IPS-18a (cell line): Measurements from ENCODE around the gene OSBPL2.

ENCODE experiments used
- H3K27ac ChIP-seq: one replicate; pipeline ENCODE4 v1.5.1; 2013; ENCODE audit warnings: low read length
- H3K27me3 ChIP-seq: one replicate; pipeline ENCODE4 v1.6.1; 2013; ENCODE audit warnings: mild to moderate bottlenecking, low read length; ENCODE audit not compliant: control insufficient read depth, insufficient read depth
- H3K36me3 ChIP-seq: one replicate; pipeline ENCODE4 v1.6.1; 2013; ENCODE audit warnings: low read depth, low read length; ENCODE audit not compliant: control insufficient read depth
- H3K4me1 ChIP-seq: one replicate; pipeline ENCODE4 v1.6.1; 2013; ENCODE audit warnings: low read depth, low read length; ENCODE audit not compliant: control insufficient read depth
- H3K4me3 ChIP-seq: one replicate; pipeline ENCODE4 v1.5.1; 2013; ENCODE audit warnings: low read length
- H3K9ac ChIP-seq: one replicate; pipeline ENCODE4 v1.6.1; 2013; ENCODE audit warnings: mild to moderate bottlenecking, low read length, moderate library complexity
- H3K9me3 ChIP-seq: one replicate; pipeline ENCODE4 v1.6.1; 2013; ENCODE audit warnings: low read depth, low read length; ENCODE audit not compliant: control insufficient read depth

OSBPL2 gene

GRCh38 chr20:62198931-62199330, 39.4 kb upstream of the OSBPL2 start:
- no peak overlapping the region for H3K4me3 ChIP-seq
- H3K27ac ChIP-seq, result no peak overlapping the region
- H3K4me1 ChIP-seq, result no peaks in the 10 kb centered on the region
- no peaks in the 10 kb centered on the region for H3K27me3 ChIP-seq
- no peak overlapping the region for H3K9ac ChIP-seq
- H3K36me3 ChIP-seq, result peaks cover 27% of the 10 kb centered on the region
- no peaks in the 10 kb centered on the region for H3K9me3 ChIP-seq

GRCh38 chr20:62200491-62201172, 37.7 kb upstream of the OSBPL2 start:
- Histone ChIP-seq H3K4me3 (no peak overlapping the region), H3K27me3 (no peaks in the 10 kb centered on the region), H3K27ac (no peak overlapping the region), H3K4me1 (no peaks in the 10 kb centered on the region), H3K36me3 (peaks cover 27% of the 10 kb centered on the region), H3K9me3 (no peaks in the 10 kb centered on the region), H3K9ac (no peak overlapping the region)

GRCh38 chr20:62201173-62202082, 36.9 kb upstream of the OSBPL2 start:
- no peak overlapping the region for H3K27ac ChIP-seq
- no peak overlapping the region for H3K9ac ChIP-seq
- no peak overlapping the region for H3K4me3 ChIP-seq
- peaks cover 22% of the 10 kb centered on the region for H3K36me3 ChIP-seq
- H3K27me3 ChIP-seq, result no peaks in the 10 kb centered on the region
- no peaks in the 10 kb centered on the region for H3K9me3 ChIP-seq
- no peaks in the 10 kb centered on the region for H3K4me1 ChIP-seq

GRCh38 chr20:62202083-62202395, 36.3 kb upstream of the OSBPL2 start:
- no peaks in the 10 kb centered on the region for H3K4me1 ChIP-seq
- no peaks in the 10 kb centered on the region for H3K27me3 ChIP-seq
- H3K27ac ChIP-seq, result no peak overlapping the region
- no peak overlapping the region for H3K9ac ChIP-seq
- H3K9me3 ChIP-seq, result no peaks in the 10 kb centered on the region
- H3K4me3 ChIP-seq, result no peak overlapping the region
- peaks cover 22% of the 10 kb centered on the region for H3K36me3 ChIP-seq

GRCh38 chr20:62202676-62203377, 35.5 kb upstream of the OSBPL2 start:
- no peaks in the 10 kb centered on the region for H3K27me3 ChIP-seq
- no peak overlapping the region for H3K4me3 ChIP-seq
- no peak overlapping the region for H3K9ac ChIP-seq
- H3K4me1 ChIP-seq, result no peaks in the 10 kb centered on the region
- H3K9me3 ChIP-seq, result no peaks in the 10 kb centered on the region
- peaks cover 19% of the 10 kb centered on the region for H3K36me3 ChIP-seq
- no peak overlapping the region for H3K27ac ChIP-seq

- Histone ChIP-seq H3K4me1 (no peaks in the 10 kb centered on the region), H3K4me3 (no peak overlapping the region), H3K36me3 (peaks cover 13% of the 10 kb centered on the region)
Measured at GRCh38 chr20:62203378-62204030, 34.8 kb upstream of the OSBPL2 start.

GRCh38 chr20:62205618-62206387, 32.5 kb upstream of the OSBPL2 start:
- H3K27me3 ChIP-seq, result no peaks in the 10 kb centered on the region
- no peak overlapping the region for H3K27ac ChIP-seq
- H3K36me3 ChIP-seq, result peaks cover 2% of the 10 kb centered on the region
- no peaks in the 10 kb centered on the region for H3K4me1 ChIP-seq
- no peak overlapping the region for H3K9ac ChIP-seq
- H3K9me3 ChIP-seq, result no peaks in the 10 kb centered on the region
- no peak overlapping the region for H3K4me3 ChIP-seq

More at GRCh38 chr20:62203378-62204030, 34.8 kb upstream of the OSBPL2 start:
- no peak overlapping the region for H3K27ac ChIP-seq
- H3K9ac ChIP-seq, result no peak overlapping the region
- no peaks in the 10 kb centered on the region for H3K27me3 ChIP-seq
- H3K9me3 ChIP-seq, result no peaks in the 10 kb centered on the region

- Histone ChIP-seq H3K9me3 (no peaks in the 10 kb centered on the region), H3K4me1 (no peaks in the 10 kb centered on the region), H3K36me3 (no peaks in the 10 kb centered on the region), H3K4me3 (no peak overlapping the region), H3K27ac (no peak overlapping the region), H3K27me3 (no peaks in the 10 kb centered on the region), H3K9ac (no peak overlapping the region)
Measured at GRCh38 chr20:62206388-62206775, 31.9 kb upstream of the OSBPL2 start.

- no peaks in the 10 kb centered on the region for H3K9me3 ChIP-seq
- H3K36me3 ChIP-seq, result no peaks in the 10 kb centered on the region
- H3K4me1 ChIP-seq, result no peaks in the 10 kb centered on the region
- no peak overlapping the region for H3K27ac ChIP-seq
- no peak overlapping the region for H3K4me3 ChIP-seq
- H3K27me3 ChIP-seq, result no peaks in the 10 kb centered on the region
- H3K9ac ChIP-seq, result no peak overlapping the region
Measured at GRCh38 chr20:62208061-62208794, 30.1 kb upstream of the OSBPL2 start.
